Panc1 (cell line): Measurements from ENCODE around the gene ASTN2. TPM values are rescaled to one million over a fixed set of nuclear protein-coding genes. Genes with fewer than 3 reads are reported as not detected.

Experiments used
- ATAC-seq: fragments of 200-7000 bp; cut with Tn5 transposase; 2 replicates; pipeline ENCODE4 v1.9.1; 2020; ENCODE audit warnings: mild to moderate bottlenecking, moderate library complexity
- BruUV-seq: library from RNA; stranded (reverse); fragments of 400-500 nt; replicated peaks from 2 replicates; lab custom pipeline; 2021; lab: Mats Ljungman, UMichigan
- CTCF ChIA-PET: fragments of 300-600 bp; sonication (Branson Sonifier 250); formaldehyde crosslinking; loops from one replicate; lab custom pipeline; 2022; ENCODE audit warnings: antibody characterized with exemption; lab: Charles Lee
- POLR2A ChIA-PET: fragments of 300-600 bp; sonication (Branson Sonifier 250); formaldehyde crosslinking; loops from one replicate; lab custom pipeline; 2022; ENCODE audit warnings: antibody characterized with exemption; lab: Charles Lee
- DNase-seq: peaks from one replicate; pipeline ENCODE4 v3.0.0-alpha.2; 2010; ENCODE audit warnings: low read depth, low spot score
- H3K27ac ChIP-seq: 2 replicates; pipeline ENCODE4 v1.5.1; 2011; ENCODE audit warnings: mild to moderate bottlenecking, low read length, inconsistent platforms
- H3K27me3 ChIP-seq: fragments of 200-500 bp; sonication (Bioruptor generic); 2 replicates; pipeline ENCODE4 v1.6.0; 2014; ENCODE audit warnings: low read length, inconsistent platforms; ENCODE audit not compliant: control insufficient read depth, insufficient read depth
- H3K36me3 ChIP-seq: fragments of 200-500 bp; sonication (Bioruptor generic); 2 replicates; pipeline ENCODE4 v1.5.1; 2014; ENCODE audit warnings: inconsistent platforms, mild to moderate bottlenecking, low read length, moderate library complexity; ENCODE audit not compliant: control insufficient read depth, insufficient read depth
- H3K4me1 ChIP-seq: 2 replicates; pipeline ENCODE4 v1.5.1; 2011; ENCODE audit warnings: inconsistent platforms, mild to moderate bottlenecking, low read length, moderate library complexity; ENCODE audit not compliant: control insufficient read depth, insufficient read depth
- H3K4me3 ChIP-seq, 2 experiments: 2 replicates each; pipeline ENCODE4 v1.5.1; 2011 to 2012; ENCODE audit warnings: low read depth in 2 of 2, low read length in 2 of 2, mild to moderate bottlenecking in 2 of 2, inconsistent platforms in 1 of 2, moderate library complexity in 1 of 2
- H3K9me3 ChIP-seq: fragments of 200-500 bp; sonication (Bioruptor generic); 2 replicates; pipeline ENCODE4 v1.5.1; 2014; ENCODE audit warnings: low read depth, mild to moderate bottlenecking, inconsistent platforms, low read length, moderate library complexity; ENCODE audit not compliant: control insufficient read depth, insufficient read depth
- CTCF ChIP-seq: fragments of 450-650 bp; IDR thresholded peaks from 2 replicates; pipeline ENCODE4 v1.5.1; 2017; ENCODE audit warnings: mild to moderate bottlenecking
- POLR2AphosphoS5 ChIP-seq: IDR thresholded peaks from 2 replicates; pipeline ENCODE4 v1.6.1; 2012; ENCODE audit warnings: mild to moderate bottlenecking, low read depth, low read length, moderate library complexity
- REST ChIP-seq, 2 experiments: IDR thresholded peaks; 2 replicates each; pipeline ENCODE4 v1.6.1; 2011 to 2012; ENCODE audit warnings: low read depth in 2 of 2, control low read depth in 1 of 2, low read length in 1 of 2, mild to moderate bottlenecking in 1 of 2, moderate library complexity in 1 of 2; ENCODE audit not compliant: insufficient read depth in 1 of 2
- SIN3A ChIP-seq: IDR thresholded peaks from 2 replicates; pipeline ENCODE4 v1.6.1; 2012; ENCODE audit warnings: low read depth, mild to moderate bottlenecking, low read length, moderate library complexity, borderline replicate concordance; ENCODE audit not compliant: insufficient read depth
- TCF7L2 ChIP-seq: IDR thresholded peaks from 2 replicates; pipeline ENCODE4 v1.6.1; 2011; ENCODE audit warnings: mild to moderate bottlenecking, low read depth, low read length, inconsistent platforms
- in situ Hi-C: cut with HindIII; loops from 2 replicates; pipeline ENCODE4 v1.10.0; 2016; ENCODE audit warnings: low sequenced_read_pairs, low pct_unique_long_range_greater_than_20kb
- intact Hi-C: fragments of 100-400 bp; cut with micrococcal nuclease; formaldehyde crosslinking; loops from one replicate; pipeline ENCODE4 v1.10.0; 2022; ENCODE audit not compliant: unreplicated experiment
- total RNA-seq: library from RNA; stranded (reverse); gene quantifications from one replicate; pipeline ENCODE4 v1.2.1, GENCODE V29; 2021; ENCODE audit not compliant: unreplicated experiment

The ASTN2 gene
- total RNA-seq, 1 experiment from 2014 or later, result 3.9 TPM

DNA sequence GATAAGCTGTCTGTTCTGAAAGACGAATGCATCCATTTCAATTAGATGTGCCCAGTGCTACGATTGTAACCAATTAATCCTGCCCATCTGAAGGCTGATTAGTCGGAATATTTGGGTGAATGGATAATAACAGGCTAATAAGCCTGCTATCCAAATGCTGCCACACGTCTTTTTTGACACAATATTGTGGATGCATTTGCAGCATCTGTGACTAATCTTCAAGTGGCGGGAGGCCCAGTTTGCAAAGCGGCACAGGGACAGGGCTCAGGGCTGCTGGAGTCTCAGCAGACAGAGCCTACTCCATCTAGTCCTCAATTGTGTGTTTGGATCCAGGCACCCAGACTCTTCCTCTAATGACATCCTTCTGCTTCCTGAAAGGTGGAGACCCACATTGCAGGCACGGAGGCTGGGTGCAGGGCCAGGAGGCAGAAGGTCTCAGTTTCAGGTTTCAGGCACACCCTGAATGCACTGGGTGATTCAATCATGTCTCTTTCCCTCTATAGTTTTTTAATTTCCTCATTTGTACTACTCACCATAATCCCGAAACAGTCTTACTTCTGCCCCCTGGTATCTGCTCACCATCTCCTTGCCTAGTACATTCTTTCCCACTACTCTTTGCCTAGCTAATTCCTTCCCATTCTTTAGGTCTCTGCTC is 169.6 kb downstream of the ASTN2 start:
- BruUV-seq, result no TSS peak
- ATAC-seq, result no peak
- TF ChIP-seq SIN3A (no peak), POLR2AphosphoS5 (no peak), CTCF (no peak), REST (IDR thresholded peaks at IDR 0.05; ENCODE audit: insufficient read depth in 1 of 2, low read depth in 2 of 2, low read length in 1 of 2) (no peak), TCF7L2 (no peak)
- in situ Hi-C loops, result no loop called here
- Histone ChIP-seq H3K4me1 (no peaks in the 10 kb centered on the region), H3K36me3 (no peaks in the 10 kb centered on the region), H3K9me3 (no peaks in the 10 kb centered on the region), H3K4me3 (no peak overlapping the region), H3K27me3 (no peaks in the 10 kb centered on the region), H3K27ac (no peak overlapping the region)
- no peak for DNase-seq
- intact Hi-C loops, result no loop called here
- ChIA-PET CTCF (no interaction called here), POLR2A (no interaction called here)

DNA sequence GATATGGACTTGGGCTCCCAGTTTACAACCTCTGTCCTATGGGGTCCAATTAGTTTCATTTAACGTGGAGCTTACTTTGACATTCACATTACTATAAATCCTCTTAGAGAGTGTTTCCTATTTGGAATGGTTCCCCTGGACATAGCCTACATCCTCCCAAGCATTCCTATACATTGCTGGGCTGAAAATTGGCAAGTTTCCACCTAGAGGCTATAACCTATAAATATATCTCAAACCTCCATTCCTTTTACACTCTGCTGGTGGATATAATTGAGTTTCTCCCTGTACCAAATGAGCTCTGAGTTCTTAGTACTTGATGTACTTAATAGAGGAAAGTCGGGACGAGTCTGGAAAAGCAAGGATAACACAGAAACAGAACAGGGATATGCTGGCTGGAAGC is 172.8 kb downstream of the ASTN2 start:
- TF ChIP-seq SIN3A (no peak), POLR2AphosphoS5 (no peak), REST (IDR thresholded peaks at IDR 0.05; ENCODE audit: insufficient read depth in 1 of 2, low read depth in 2 of 2, low read length in 1 of 2) (no peak), CTCF (no peak), TCF7L2 (no peak)
- intact Hi-C loops (no loop called here), in situ Hi-C loops (no loop called here)
- Histone ChIP-seq H3K9me3 (no peaks in the 10 kb centered on the region), H3K4me1 (no peaks in the 10 kb centered on the region), H3K27ac (no peak overlapping the region), H3K27me3 (no peaks in the 10 kb centered on the region), H3K4me3 (no peak overlapping the region), H3K36me3 (no peaks in the 10 kb centered on the region)
- BruUV-seq, result no TSS peak
- ChIA-PET CTCF (no interaction called here), POLR2A (no interaction called here)
- DNase-seq, result no peak
- no peak for ATAC-seq
